ENCODE data around the gene LRP1.

GRCh38 chr12:57111031-57111734 lies 17.1 kb upstream of the LRP1 start, which contains the start of gene STAT6:
- no peak for TF ChIP-seq ZFP30 (CRISPR knock-in tag; IDR thresholded peaks at IDR 0.05)
- TF ChIP-seq ZNF565 (CRISPR knock-in tag; conservative IDR thresholded peaks at IDR 0.05; ENCODE audit: low read depth): no peak
- TF ChIP-seq TCF4 (CRISPR knock-in tag; IDR thresholded peaks at IDR 0.05; ENCODE audit: borderline replicate concordance): no peak
- TF ChIP-seq ZNF8 (CRISPR knock-in tag; IDR thresholded peaks at IDR 0.05): no peak
- TF ChIP-seq, protein P1, sequence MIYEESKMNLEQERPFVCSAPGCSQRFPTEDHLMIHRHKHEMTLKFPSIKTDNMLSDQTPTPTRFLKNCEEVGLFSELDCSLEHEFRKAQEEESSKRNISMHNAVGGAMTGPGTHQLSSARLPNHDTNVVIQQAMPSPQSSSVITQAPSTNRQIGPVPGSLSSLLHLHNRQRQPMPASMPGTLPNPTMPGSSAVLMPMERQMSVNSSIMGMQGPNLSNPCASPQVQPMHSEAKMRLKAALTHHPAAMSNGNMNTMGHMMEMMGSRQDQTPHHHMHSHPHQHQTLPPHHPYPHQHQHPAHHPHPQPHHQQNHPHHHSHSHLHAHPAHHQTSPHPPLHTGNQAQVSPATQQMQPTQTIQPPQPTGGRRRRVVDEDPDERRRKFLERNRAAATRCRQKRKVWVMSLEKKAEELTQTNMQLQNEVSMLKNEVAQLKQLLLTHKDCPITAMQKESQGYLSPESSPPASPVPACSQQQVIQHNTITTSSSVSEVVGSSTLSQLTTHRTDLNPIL (CRISPR knock-in tag; IDR thresholded peaks at IDR 0.05; ENCODE audit: low read depth): no peak
- TF ChIP-seq RARB (CRISPR knock-in tag; IDR thresholded peaks at IDR 0.05): no peak
